Stimulated activated CD8-positive, alpha-beta memory T cell treated with anti-CD3 and anti-CD28 coated beads, Interleukin-15, amount 100 ng/mL, for 4 hours (primary cell): ENCODE measurements around the gene NEUROG1.

ENCODE experiments used
- DNase-seq, 2 donors: peaks; one replicate each; pipeline ENCODE4 v3.0.0-alpha.2; 2020; ENCODE audit warnings: low read depth in 2 of 2

Gene NEUROG1, protein sequence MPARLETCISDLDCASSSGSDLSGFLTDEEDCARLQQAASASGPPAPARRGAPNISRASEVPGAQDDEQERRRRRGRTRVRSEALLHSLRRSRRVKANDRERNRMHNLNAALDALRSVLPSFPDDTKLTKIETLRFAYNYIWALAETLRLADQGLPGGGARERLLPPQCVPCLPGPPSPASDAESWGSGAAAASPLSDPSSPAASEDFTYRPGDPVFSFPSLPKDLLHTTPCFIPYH

DNA sequence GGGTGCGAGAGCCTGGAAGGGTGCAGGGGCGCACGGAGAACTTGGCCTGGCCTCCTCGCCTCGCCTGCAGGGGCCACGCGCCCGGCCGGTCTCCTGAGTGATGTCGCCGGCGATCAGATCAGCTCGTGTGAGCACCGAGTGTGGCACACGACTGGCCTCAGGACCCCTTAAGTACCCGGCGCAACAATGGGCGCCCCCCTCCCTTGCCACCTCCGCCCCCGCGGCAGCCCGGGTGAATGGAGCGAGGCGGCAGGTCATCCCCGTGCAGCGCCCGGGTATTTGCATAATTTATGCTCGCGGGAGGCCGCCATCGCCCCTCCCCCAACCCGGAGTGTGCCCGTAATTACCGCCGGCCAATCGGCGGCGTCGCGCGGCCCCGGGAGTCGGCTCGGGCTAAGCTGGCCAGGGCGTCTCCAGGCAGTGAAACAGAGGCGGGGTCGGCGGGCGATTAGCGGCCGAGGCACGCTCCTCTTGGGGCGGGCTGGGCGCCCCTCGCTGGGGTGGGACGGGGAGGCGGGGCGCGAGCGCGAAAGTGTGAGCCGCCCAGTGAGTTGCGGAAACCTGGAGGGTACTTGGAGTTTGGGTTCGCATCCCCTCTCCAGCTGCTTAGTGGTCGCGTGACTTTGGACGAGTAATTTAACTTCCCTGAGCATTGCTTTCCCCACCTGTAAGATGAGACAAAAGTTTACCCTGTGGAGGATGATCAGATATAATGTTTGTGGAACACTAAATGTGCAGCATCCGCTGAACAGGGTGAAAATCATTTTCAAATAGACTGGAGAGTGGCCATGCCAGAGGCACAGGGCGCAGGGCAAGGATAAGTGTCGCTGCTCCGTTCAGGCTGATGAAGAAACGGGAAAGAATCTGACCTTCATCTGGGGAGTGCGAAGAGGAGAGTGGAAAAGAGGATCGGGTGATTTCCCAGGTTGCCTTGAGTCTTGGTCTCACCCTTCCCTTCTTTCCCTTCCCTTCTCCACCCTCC lies at the start of gene NEUROG1:
TSS of gene NEUROG1 (minus strand) at position 145 of the 982 bp plus-strand sequence. CDS start 274 bp downstream, outside the sequence.
- DNase-seq, result no peak

DNA sequence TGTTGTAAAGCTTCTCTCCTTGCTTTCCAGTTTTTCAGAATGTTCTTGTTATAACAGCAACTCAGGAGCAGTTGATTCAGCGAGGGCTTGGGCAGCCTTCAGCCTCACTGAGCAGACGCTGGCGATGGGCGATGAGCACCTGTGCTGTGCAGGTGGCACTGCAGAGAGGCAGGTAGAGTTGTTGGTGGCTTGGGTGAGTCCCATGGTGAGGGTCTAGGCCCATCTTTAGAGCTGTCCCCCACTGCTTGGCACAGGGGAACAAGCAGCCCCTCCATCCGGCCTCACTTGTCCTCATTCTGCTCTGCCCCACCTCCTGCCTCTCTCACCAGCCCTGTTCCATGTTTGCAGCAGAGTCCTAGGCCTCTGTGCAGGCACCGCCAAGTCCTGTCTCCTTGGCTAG lies 49.2 kb upstream of the NEUROG1 start:
- DNase-seq, result no peak

DNA sequence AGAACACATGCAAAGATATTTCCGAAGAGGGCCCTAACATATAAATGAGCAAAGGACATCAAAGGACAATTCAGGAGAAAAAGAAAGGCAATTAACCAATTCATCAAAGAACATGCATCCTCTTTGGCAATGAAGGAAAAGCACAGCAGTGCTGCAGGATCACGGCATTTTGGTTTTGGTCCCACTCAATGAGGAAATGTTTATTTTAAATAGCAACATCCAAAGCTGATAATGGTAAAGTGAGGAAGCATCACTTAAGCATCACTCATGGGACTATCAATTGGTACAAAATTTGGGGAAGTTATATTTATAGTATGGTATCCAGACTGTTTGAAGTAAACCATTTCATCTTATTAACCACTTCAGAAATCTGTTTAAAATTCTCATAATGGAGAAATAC lies 48.5 kb upstream of the NEUROG1 start:
- no peak for DNase-seq

DNA sequence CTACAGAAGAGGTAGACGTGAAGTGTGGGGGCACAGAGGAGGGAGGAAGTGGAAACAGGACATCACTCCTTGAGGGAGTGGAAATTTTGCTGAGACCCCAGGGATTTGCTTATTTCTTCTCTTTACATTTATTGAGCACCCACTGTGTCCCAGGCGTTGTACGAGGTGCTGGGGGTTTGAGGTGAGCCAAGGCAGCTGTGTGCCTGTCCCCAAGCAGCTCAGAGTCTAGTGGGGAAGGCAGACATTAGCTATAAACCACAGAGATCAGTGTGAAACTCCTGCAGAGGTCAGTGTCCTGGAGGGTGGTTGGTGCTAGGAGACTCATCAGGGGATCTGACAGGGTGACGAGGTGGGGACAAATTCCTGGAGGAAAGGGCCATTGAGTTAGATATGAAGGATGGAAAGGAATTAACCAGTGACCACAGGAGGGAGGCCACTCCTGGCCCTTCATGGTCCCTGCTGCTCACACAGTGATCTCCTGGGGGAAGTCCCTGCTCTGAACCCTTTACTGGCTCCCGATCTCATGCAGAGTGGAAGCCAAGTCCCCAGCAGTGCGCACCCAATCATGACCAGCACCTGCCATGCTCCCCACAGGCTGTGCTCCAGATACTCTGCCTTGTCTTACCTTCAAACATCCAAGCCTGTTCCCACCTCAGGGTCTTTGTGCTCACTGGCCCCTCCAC lies 46.5 kb upstream of the NEUROG1 start:
- DNase-seq, result no peak

DNA sequence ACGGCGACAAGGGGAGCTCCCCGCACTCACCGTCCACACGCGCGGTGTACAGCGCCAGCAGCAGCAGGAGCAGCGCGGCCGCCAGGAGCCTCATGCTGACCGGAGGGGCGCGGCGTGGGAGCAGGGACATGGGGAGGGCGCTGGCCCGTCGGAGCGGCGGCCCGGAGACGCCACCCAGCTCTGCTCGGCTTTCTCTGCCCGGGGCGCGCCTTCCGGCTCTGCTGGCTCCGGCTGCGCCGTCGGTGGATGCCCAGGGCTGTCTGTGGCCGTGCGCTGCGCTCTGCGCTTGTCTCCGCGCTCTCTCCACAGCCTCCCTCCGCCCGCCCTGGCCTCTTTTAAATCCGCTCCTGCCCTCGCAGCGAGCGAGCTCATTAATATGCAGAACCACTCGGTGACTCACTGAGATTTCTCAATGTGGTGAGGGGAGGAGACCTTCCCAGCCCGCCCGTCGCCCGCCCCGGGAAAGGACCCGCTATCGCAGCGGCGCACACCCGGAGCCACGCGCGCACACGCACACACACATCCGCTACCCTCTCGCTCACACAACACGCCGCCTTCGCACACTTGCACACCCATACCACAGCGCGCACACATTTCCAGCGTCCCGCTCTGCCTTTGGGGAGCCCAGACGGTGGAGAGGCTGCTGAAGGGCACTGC lies 43.0 kb upstream of the NEUROG1 start, which contains the start of gene CXCL14:
TSS of gene CXCL14 (minus strand) at position 307 of the 657 bp plus-strand sequence. CDS start at position 94, 213 bp downstream.
- no peak for DNase-seq

DNA sequence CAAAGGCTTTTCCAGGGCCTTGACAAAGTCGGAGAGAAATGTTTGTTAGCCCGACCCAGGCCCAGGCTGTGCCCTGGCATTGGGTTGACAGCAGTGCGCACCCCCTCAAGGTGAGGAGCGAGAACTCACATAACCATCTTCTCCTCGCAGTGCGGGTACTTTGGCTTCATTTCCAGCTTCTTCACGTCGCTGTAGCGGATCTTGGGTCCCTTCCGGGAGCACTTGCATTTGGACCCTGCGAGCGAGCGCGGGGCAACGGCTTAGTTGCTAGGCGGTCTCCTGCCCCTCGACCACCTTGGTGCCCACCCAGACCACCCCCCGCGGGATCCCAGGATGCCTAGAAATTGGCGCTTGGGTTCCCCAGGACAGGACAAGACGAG lies 42.5 kb upstream of the NEUROG1 start:
- DNase-seq, result no peak

DNA sequence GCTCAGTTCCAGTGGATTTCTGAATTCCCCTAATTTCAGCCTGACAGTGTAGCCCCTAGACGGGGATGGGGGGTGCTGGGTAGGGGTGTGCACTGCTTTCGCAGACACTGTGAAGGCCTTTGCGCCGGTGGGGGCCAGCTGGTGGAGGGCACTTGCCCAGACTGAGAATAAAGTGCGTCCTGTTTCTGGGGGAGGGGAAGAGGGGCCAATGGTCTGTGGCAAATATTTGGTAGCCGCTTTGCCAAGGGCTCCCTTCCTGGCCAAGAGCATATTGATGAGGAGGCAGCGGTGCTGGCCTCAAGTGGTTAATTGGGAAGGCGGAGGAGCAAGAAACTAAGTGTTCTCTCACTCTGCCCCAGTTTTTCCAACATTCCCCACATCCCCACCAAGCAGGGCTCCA lies 41.7 kb upstream of the NEUROG1 start:
- DNase-seq, result no peak

DNA sequence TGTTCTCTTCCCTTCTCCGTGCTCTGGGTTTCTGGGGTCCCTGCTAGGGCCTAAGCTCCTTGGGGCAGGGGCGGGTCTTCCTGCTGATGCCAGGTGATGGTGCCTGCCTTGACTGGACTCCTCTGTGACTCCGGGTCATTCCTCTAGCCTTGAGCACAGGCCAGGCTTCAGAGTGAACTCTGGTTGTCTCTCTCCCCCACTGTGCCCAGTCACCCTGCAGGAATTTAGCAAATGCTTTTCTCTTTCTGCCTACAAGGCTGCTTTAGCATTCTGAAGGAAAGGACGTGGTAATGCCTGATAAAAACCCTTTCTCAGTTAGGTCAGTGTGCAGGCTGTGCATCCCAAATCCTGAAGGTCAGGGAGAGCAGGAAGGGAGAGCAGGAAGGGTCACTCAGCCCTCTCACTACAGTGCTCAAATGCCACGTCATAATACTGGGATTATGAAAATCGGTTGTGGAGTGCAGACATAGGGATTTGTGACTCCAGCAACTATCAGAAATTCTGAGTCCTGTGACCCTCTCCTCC lies 40.4 kb upstream of the NEUROG1 start:
- no peak for DNase-seq

DNA sequence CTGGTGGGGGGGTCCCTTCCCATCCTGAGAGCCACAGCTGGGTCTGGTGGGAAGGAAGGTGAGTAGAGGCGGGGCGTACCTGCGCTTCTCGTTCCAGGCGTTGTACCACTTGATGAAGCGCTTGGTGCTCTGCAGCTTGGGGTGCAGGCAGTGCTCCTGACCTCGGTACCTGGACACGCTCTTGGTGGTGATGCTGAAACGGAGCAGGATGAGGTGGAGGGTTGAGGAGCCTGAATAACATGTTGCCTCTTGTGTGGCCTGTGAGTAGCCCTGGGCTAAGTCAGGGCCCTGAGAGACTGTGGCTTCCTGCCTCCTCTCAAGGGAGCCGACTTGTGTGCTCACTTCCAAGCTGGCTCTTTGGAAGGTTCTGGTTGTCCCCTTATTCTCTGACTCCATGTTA lies 38.7 kb upstream of the NEUROG1 start:
- DNase-seq, result no peak

DNA sequence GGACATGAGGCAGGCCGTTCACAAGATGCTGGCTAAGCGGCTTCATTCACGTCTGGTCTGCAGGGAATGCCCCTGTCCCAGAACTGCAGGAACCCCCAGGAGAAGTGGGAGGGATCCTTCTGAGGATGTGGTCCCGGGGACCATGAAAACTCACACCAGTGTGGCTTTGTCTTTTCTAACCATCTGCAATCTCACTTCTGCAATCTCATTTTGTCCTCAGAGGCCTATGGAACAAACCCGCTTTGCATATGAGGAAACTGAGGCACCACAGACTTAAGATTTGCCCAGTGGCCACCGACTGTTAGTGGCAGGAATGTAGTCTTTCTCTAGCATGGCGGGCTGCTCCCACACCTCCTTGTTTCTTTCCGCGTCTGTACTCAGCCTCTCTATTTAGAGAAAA lies 36.1 kb upstream of the NEUROG1 start:
- no peak for DNase-seq

DNA sequence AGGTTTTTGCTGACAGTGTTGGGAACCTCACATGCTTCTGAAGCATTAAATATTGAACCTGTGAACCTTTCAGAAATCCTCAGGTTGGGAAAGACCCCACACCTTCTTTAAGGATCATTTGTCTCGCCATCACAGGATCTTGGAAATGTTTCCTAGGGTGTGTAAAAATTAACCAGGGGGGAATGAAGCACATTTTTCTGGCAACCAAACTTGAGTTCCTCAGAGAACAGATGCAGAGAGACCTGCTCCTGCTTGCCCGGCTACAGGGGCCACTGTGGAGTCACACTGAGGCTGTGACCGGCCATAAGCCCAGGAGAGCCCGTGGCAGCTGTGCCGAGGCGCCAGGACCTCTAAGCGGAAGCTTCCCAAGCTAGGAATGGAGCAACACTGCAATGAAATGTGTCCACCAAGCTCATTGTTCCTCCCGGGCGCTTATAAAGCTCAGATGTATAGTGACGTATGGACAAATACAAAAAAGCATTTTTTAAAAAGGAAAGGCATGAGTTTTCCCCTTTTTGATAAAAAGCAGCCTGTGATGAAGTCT lies 35.4 kb upstream of the NEUROG1 start:
- DNase-seq, result no peak

DNA sequence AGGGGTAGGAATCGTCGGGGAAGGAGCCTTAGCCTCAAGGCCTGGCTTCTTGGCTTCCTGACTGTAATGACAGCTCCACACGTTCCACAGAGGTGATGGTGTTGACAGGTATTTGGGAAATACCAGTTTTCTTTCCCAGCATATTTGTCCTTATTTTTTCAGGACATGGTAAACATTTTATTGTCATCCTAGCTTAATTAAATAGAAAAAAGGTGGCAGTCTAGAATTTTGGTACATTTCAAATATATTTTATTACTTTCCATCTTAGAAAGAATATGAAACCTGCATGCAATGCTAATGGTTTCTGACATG lies 34.6 kb upstream of the NEUROG1 start:
- no peak for DNase-seq

DNA sequence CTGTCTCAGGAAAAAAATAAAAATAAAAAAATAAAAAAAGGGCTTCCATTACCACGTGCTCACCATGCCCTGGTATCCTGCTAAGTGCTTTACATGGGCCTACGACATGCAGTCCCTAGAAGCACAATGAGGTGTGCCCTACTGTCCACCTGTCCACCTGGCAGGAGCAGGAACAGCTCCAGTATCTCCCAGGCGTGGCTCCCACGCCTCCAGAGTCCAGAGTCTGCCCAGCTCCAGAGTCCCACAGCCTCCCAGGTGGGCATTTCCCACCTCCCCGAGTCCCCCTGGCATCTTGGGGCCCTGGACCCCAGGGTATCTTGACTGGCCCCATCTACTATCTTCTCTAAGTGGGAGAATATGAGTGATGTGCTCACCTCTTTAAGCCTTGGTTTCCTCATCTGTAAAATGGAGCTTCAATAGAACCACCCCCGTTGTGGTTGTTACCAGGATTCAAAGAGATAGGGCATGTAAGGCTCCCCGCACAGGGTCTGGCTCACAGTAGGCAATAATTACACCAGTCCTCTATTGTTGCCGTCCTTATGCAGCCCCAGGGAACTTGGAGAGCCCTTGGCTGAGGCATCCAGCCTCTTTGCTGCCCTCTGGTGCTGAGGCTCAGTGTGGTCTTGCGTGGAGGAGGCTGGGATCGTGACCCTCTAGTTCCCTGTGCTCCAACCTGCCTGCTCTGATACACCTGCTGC lies 34.1 kb upstream of the NEUROG1 start:
- no peak for DNase-seq

DNA sequence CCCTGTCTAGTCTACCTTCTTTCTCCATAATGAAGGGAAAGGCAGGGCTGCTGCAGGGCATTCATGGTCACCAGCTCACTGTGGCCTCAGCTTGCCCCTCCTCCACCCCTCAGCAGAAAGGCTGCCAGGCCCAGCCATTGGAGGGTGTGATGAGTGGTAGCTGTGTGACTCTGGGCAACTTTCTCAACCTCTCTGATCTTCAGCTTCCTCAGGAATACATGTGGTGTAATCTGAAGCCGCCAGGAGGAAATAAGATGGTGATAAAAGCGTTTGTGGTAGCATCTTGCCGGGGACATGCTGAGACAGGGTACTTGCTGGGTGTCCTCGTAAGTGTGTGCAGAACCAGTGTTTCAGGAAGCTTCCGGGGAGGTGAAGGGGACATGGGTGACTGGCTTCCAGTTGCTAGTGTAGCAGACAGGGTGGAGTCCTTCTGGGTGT lies 33.2 kb upstream of the NEUROG1 start:
- no peak for DNase-seq

DNA sequence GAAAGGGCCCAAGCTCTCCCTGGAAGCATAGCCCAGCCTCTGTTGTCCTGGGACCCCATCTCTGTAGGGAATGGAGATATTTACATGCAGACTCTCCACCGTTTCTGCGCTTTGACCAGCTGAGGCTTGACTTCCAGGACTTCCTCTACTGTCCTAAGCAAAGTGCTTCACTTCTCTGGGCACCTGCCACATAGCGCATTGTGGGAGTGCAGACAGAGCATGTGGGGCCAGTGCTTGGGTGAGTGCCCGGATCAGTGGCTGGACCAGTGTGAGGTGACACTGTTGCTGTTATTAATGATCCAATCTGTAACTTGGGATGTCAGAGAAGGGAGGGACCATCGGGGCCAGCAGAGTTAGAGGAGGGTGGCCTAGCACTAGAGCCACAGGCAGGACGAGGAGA lies 32.5 kb upstream of the NEUROG1 start:
- no peak for DNase-seq

DNA sequence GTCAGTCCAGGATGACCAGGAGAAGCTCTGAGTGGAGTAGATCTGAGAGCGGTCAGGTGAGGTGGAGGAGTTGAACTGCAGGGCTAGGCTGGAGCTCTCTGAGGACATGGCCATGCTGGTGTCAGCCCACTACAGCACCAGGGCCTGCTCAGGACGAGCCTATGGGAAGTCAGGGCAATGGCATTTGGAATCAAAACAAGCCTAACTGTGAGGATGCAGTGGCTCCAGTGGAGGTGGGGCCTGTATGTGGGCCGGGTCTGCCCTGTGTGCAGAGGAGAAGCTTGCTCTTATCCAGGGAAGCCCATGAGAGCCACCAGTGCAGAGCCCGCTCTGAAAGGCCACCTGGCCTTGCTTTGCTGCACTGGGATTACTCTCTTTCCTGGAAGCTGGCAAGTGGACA lies 31.9 kb upstream of the NEUROG1 start:
- no peak for DNase-seq

DNA sequence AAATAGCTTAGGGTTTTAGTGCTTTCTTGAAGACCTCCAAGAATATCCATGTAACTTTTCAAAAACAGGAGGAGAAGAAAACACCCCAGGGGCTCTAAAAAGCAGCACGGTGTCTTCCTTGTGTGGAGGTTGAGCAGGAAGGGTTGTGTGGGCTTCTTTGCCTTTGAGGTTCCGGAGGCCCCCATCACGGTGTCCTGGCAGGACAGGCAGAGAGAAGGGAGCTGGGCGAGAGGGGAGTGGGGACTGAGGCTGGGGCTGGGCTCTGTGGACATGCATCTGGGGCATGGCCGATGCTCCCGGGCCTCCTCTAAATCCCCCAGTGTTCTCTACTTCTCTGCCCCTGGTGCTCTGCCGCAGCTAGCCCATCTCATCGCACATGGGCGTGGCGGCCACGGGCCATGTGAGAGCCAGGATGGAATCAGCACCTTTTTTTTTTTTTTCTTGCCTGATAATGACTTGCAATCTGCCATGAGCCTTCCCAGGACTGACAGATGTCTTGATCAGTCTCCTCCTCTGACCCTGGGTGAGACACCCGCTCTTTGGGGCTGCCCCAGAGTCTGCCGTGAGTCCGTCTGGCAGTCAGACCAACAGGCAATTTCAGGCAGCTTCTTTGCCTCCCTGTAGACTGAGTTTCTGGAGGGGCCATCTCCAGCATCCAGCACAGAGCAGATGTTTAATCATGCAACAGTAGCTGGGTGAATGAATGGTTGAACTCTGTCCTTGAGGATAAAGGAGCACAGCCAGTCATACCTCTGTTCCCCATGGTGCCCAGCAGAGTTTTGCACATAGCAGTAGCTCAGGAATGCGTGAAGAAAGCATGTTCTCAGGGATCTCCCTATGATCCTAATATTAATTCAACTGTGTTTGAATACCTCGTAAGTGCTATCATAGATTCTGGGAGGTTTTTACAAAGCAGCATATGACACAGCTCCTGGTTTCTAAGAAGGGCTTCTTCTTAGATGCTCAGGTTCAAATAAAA lies 30.9 kb upstream of the NEUROG1 start:
- DNase-seq, result no peak

DNA sequence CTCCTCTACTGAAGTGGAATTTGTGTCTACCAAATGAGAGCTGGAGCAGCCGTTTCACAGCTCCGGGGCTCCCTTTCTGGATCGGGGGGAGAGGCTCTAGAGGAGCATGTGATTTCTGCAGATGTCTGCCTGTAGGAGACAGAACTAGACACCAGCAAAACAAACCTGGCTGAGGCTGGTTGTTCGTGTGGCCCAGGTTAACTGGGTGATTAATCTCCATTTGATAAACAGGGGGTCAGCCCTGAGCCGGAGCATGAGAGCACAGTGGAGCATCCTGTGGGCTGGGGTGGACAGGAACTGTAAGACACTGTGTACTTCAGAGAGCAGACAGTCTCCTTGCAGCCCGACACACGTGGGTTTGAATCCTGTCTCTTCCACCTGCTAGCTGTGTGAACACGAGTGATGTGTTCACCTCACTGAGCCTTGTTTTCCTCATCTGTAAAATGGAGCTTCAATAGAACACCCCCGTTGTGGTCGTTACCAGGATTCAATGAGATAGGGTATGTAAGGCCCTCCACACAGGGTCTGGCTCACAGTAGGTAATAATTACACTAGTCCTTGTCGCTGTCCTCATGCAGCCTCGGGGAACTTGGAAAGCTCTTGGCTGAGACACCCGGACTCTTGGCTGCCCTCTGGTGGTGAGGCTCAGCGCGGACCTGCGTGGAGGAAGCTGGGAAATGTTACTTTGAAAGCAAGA lies 30.1 kb upstream of the NEUROG1 start:
- DNase-seq, result peak in 1 of 2 donors; percentile 25

DNA sequence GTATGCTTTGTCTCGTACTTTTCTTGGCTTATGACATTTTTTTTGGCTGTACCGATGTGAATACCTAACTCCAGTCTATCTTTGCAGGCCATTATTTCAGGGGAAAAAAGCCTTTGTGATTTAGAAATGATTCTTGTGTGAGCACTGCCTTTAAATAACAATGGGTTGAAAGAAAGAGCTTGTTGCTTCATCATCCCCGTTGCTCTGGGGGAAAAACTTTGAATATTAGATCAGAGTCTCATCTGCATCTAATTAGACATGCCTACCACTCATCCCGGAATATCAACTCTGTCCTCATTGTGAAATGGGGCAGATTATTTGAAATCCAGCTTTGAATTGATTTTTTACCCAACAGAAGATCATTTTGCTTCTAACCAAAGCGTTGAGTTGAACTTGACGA lies 29.5 kb upstream of the NEUROG1 start:
- DNase-seq, result no peak
